K562 (cell line): Measurements from ENCODE around the gene PCDHGB7. TPM values are rescaled to one million over a fixed set of nuclear protein-coding genes. Genes with fewer than 3 reads are reported as not detected.

ENCODE experiments used
- ATAC-seq: fragments of 200-7000 bp; cut with Tn5 transposase; 3 replicates; pipeline ENCODE4 v1.9.1; 2020; ENCODE audit warnings: moderate library complexity
- BruUV-seq: library from RNA; stranded (reverse); fragments of 400-500 nt; replicated peaks from 2 replicates; lab custom pipeline; 2021; lab: Mats Ljungman, UMichigan
- CTCF ChIA-PET: fragments of 300-600 bp; formaldehyde crosslinking; extraction: SDS; loops from one replicate; lab custom pipeline; 2021; ENCODE audit warnings: low intra/inter-chr PET ratio; lab: Yijun Ruan, JAX
- POLR2A ChIA-PET: fragments of 300-600, 350-650 bp; sonication (Branson Sonifier 250); formaldehyde crosslinking; extraction: SDS; loops from one replicate; lab custom pipeline; 2021; ENCODE audit warnings: antibody characterized with exemption, inconsistent platforms; lab: Yijun Ruan, JAX
- DNase-seq, 4 experiments: peaks; one replicate each; pipeline versions ENCODE4 v3.0.0 to v3.0.0-alpha.2; 2011 to 2018; ENCODE audit warnings: low spot score in 3 of 4, mixed read lengths in 3 of 4; ENCODE audit errors: extremely low read depth in 1 of 4
- FAIRE-seq: peaks from 2 replicates; lab custom pipeline; 2011; peaks lifted over from hg19 to GRCh38; lab: Jason Lieb, UNC
- H2AFZ ChIP-seq: 2 replicates; pipeline ENCODE4 v1.6.0; 2011; ENCODE audit warnings: low read depth, low read length, control low read depth, inconsistent platforms
- H3K27ac ChIP-seq: fragments of 200-600 bp; 3 replicates; pipeline ENCODE4 v1.8.0; 2011; ENCODE audit warnings: low read depth, mild to moderate bottlenecking, control low read depth, inconsistent platforms, low read length, moderate library complexity, mixed read lengths; ENCODE audit errors: extremely low read depth
- H3K27me3 ChIP-seq, 2 experiments: fragments of 300-600 bp in 1 of 2; 2 replicates in 1 of 2; 3 replicates in 1 of 2; pipeline versions ENCODE4 v1.6.0 to v1.8.0; 2011; ENCODE audit warnings: inconsistent platforms in 2 of 2, low read length in 2 of 2, mild to moderate bottlenecking in 1 of 2, mixed read lengths in 1 of 2, moderate library complexity in 1 of 2; ENCODE audit not compliant: control insufficient read depth in 2 of 2, insufficient read depth in 2 of 2
- H3K36me3 ChIP-seq: fragments of 300-600 bp; 3 replicates; pipeline ENCODE4 v1.8.0; 2011; ENCODE audit warnings: mild to moderate bottlenecking, low read length, inconsistent platforms; ENCODE audit not compliant: control insufficient read depth, insufficient read depth
- H3K4me1 ChIP-seq, 2 experiments: fragments of 200-600 bp in 1 of 2; replicated peaks in 1 of 2; 2 replicates in 1 of 2; 3 replicates in 1 of 2; pipeline versions ENCODE4 v1.5.1 to v1.8.0; 2011; ENCODE audit warnings: inconsistent platforms in 2 of 2, low read length in 2 of 2, mild to moderate bottlenecking in 1 of 2, mixed read lengths in 1 of 2, moderate library complexity in 1 of 2; ENCODE audit not compliant: control insufficient read depth in 2 of 2, insufficient read depth in 2 of 2
- H3K4me2 ChIP-seq: 2 replicates; pipeline ENCODE4 v1.6.1; 2011; ENCODE audit warnings: low read length, control low read depth, inconsistent platforms, mixed read lengths; ENCODE audit not compliant: insufficient read depth
- H3K4me3 ChIP-seq: fragments of 200-600 bp; sonication (generic), shearing (Covaris generic); 2 replicates; pipeline ENCODE4 v1.5.1; 2016; ENCODE audit warnings: control low read depth, inconsistent platforms
- H3K79me2 ChIP-seq: fragments of 200-600 bp; 3 replicates; pipeline ENCODE4 v1.8.0; 2011; ENCODE audit warnings: low read length, inconsistent platforms; ENCODE audit not compliant: control insufficient read depth, insufficient read depth
- H3K9ac ChIP-seq, 2 experiments: 2 replicates each; pipeline versions ENCODE4 v1.6.0 to v1.6.1; 2011; ENCODE audit warnings: low read depth in 2 of 2, low read length in 2 of 2, control low read depth in 1 of 2, inconsistent platforms in 1 of 2, mild to moderate bottlenecking in 1 of 2, mixed read lengths in 1 of 2; ENCODE audit not compliant: insufficient read depth in 1 of 2
- H3K9me1 ChIP-seq: one replicate; pipeline ENCODE4 v1.6.0; 2011; ENCODE audit warnings: inconsistent platforms, mild to moderate bottlenecking, low read length, moderate library complexity; ENCODE audit not compliant: control insufficient read depth, insufficient read depth
- H3K9me3 ChIP-seq: replicated peaks from 2 replicates; pipeline ENCODE4 v1.5.1; 2011; ENCODE audit warnings: low read depth, low read length, inconsistent platforms; ENCODE audit not compliant: control insufficient read depth, insufficient read depth
- H4K20me1 ChIP-seq: replicated peaks from 2 replicates; pipeline ENCODE4 v1.6.1; 2011; ENCODE audit warnings: low read length, inconsistent platforms, mixed read lengths; ENCODE audit not compliant: control insufficient read depth, insufficient read depth
- CBX3 ChIP-seq, 2 experiments: IDR thresholded peaks; 1 replicate in 1 of 2; 2 replicates in 1 of 2; pipeline ENCODE4 v1.6.1; 2012; ENCODE audit warnings: inconsistent platforms in 2 of 2, low read length in 2 of 2, borderline replicate concordance in 1 of 2, control low read depth in 1 of 2
- MIER1 ChIP-seq: fragments of 450-650 bp; IDR thresholded peaks from 2 replicates; pipeline ENCODE4 v1.6.1; 2016; ENCODE audit warnings: antibody characterized with exemption, mild to moderate bottlenecking, low read depth
- MTA3 ChIP-seq: fragments of 450-650 bp; formaldehyde crosslinking; IDR thresholded peaks from 2 replicates; pipeline ENCODE4 v1.6.1; 2017; ENCODE audit warnings: mild to moderate bottlenecking, borderline replicate concordance
- POLR2H ChIP-seq: IDR thresholded peaks from 2 replicates; pipeline ENCODE4 v1.6.1; 2016; ENCODE audit warnings: missing genetic modification characterization, low read depth, mild to moderate bottlenecking, control low read depth, missing compliant biosample characterization, moderate library complexity
- RAD21 ChIP-seq, 2 experiments: fragments of 250-450 bp in 1 of 2; fragments of 450-650 bp in 1 of 2; sonication (Bioruptor Pico) in 1 of 2; formaldehyde crosslinking in 1 of 2; IDR thresholded peaks in 1 of 2; conservative IDR thresholded peaks in 1 of 2; 2 replicates each; pipeline versions ENCODE4 v1.4.0 to v1.8.0; 2020 to 2022; ENCODE audit warnings: mild to moderate bottlenecking in 2 of 2, moderate library complexity in 1 of 2
- ZZZ3 ChIP-seq: fragments of 450-650 bp; IDR thresholded peaks from 2 replicates; pipeline ENCODE4 v1.6.1; 2016; ENCODE audit warnings: antibody characterized with exemption, mild to moderate bottlenecking, moderate library complexity
- WGBS: fragments of 100-300 bp; shearing (Covaris generic); methylation state at CpG from one replicate; pipeline ENCODE4 v1.1.6; 2016; ENCODE audit warnings: low coverage, mixed read lengths; ENCODE audit not compliant: insufficient coverage; ENCODE audit errors: missing lambda C conversion rate; 5-methylcytosine and 5-hydroxymethylcytosine counted together
- in situ Hi-C: fragments of 300-500 bp; cut with MboI; formaldehyde crosslinking; loops from 4 replicates; pipeline ENCODE4 v1.15.0; 2018; ENCODE audit warnings: inconsistent platforms, mixed read lengths
- intact Hi-C: fragments of 100-400 bp; cut with micrococcal nuclease; formaldehyde crosslinking; loops from 2 replicates; pipeline ENCODE4 v1.14.2; 2022
- polyA plus RNA-seq, 8 experiments: library from polyadenylated mRNA; depleted of rRNA in 4 of 8; stranded (reverse) in 5 of 8; unstranded in 3 of 8; fragments of >200 nt; fragmentation: Nextera tagmentation in 2 of 8; fragmentation: Illumina TruSeq in 1 of 8; extraction: Ambion mirVana in 2 of 8; extraction: Trizol in 1 of 8; gene quantifications; 2 replicates each; pipeline versions ENCODE4 v1.2.1 to v1.2.3, GENCODE V29; 2011 to 2014; ENCODE audit warnings: inconsistent platforms in 1 of 8, missing spikeins in 1 of 8
- total RNA-seq, 7 experiments: library from RNA; depleted of rRNA in 6 of 7; stranded (reverse); fragments of >200 nt in 6 of 7; fragmentation: Illumina TruSeq in 2 of 7; extraction: Trizol in 2 of 7; gene quantifications; 2 replicates each; pipeline versions ENCODE4 v1.2.1 to v1.2.3, GENCODE V29; 2011 to 2021; ENCODE audit warnings: low replicate concordance in 1 of 7
- TF ChIP-seq, protein P1 (sequence below): sonication (generic); formaldehyde crosslinking; IDR thresholded peaks from 2 replicates; pipeline ENCODE4 v1.8.0; 2022; ENCODE audit warnings: mild to moderate bottlenecking, missing genetic modification reagents
- TF ChIP-seq, protein P2 (sequence below): IDR thresholded peaks from 3 replicates; pipeline ENCODE4 v1.6.1; 2011; ENCODE audit warnings: borderline replicate concordance, mild to moderate bottlenecking; ENCODE audit not compliant: insufficient read length, insufficient read depth

Gene PCDHGB7
- total and polyA plus RNA-seq, 9 of the 15 experiments (the other 6 are each of a cell fraction or from before 2014, with no cell fraction given): 0.09 TPM; not detected in 8

DNA sequence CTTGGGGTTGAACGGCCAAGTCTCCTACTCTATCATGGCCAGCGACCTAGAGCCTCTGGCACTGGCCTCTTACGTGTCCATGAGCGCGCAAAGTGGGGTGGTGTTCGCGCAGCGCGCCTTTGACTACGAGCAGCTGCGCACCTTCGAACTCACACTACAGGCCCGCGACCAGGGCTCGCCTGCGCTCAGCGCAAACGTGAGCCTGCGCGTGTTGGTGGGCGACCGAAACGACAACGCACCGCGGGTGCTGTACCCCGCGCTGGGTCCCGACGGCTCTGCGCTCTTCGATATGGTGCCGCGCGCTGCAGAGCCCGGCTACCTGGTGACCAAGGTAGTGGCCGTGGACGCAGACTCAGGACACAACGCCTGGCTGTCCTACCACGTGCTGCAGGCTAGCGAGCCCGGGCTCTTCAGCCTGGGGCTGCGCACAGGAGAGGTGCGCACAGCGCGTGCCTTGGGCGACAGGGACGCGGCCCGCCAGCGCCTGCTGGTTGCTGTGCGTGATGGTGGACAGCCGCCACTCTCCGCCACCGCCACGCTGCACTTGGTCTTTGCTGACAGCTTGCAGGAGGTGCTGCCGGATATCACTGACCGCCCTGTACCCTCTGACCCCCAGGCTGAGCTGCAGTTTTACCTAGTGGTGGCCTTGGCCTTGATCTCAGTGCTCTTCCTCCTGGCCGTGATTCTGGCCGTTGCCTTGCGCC lies 17.8 kb upstream of the PCDHGB7 start:
- BruUV-seq: no TSS peak
- H3K27ac ChIP-seq: no peak overlapping the region
- FAIRE-seq (no peak), ATAC-seq (no peak), DNase-seq (no peak)
- peaks cover 0 to 8% of the 10 kb centered on the region in 2 experiments; a peak in 3 of 5 replicates for H3K4me1 ChIP-seq
- in situ Hi-C loops (no loop called here), intact Hi-C loops (no loop called here)
- H3K27me3 ChIP-seq: peaks cover 3 to 29% of the 10 kb centered on the region in 2 experiments; a peak in 4 of 5 replicates
- no peak overlapping the region for H2AFZ ChIP-seq
- ChIA-PET CTCF (no interaction called here), POLR2A (no interaction called here)
- H3K4me2 ChIP-seq: no peak overlapping the region
- TF ChIP-seq MIER1: no peak
- WGBS: 37% methylated on average over 47 of the region's 61 CpGs
- peaks cover 2% of the 10 kb centered on the region; the same call in 1 of the 2 replicates for H3K9me3 ChIP-seq
- H3K9ac ChIP-seq: no peak overlapping the region
- H3K9me1 ChIP-seq: no peaks in the 10 kb centered on the region
- H3K4me3 ChIP-seq: no peak overlapping the region
- no peaks in the 10 kb centered on the region for H4K20me1 ChIP-seq
- H3K36me3 ChIP-seq: no peaks in the 10 kb centered on the region
- no peaks in the 10 kb centered on the region for H3K79me2 ChIP-seq

DNA sequence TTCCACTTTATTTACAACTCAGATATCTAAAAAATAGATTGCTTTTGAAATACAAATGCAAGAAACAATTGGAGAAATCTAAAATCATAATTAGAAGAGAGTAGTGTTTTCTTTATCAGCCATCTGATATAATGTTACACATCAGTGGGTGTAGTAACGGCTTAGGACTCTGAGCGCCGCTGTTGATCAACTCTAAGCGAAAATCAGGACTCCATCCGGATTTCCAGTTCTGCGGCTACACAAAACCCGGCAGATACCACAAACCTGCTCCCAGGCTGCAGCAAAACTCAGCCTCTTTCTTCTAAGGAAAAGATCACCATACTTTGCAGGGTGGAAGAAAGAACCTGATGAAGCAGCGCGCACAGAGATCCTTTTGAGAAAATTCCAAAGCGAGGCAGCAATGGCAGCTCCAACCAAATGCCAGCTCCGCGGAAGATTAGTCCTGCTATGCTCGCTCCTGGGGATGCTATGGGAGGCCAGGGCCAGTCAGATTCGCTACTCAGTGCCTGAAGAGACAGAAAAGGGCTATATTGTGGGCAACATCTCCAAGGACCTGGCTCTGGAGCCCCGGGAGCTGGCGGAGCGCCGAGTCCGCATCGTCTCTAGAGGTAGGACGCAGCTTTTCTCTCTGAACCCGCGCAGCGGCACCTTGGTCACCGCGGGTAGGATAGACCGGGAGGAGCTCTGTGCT lies 14.8 kb upstream of the PCDHGB7 start, which contains the start of gene PCDHGA9:
Gene PCDHGA9 (plus strand): TSS at position 226 of the 691 bp plus-strand sequence. CDS start 175 bp downstream, at position 401.
- no peaks in the 10 kb centered on the region for H3K79me2 ChIP-seq
- H3K9me3 ChIP-seq: peaks cover 2% of the 10 kb centered on the region; the same call in 1 of the 2 replicates
- ChIA-PET POLR2A (no interaction called here), CTCF (interaction anchor here (1.2 to 2.1 kb wide), 2 partner anchors 122 to 161 kb away, joined by 5 to 10 read pairs; no protein-coding TSS in a partner anchor)
- no peak within 1 kb of the TSS for H3K27ac ChIP-seq
- no peak within 1 kb of the TSS for H3K9ac ChIP-seq
- H3K4me3 ChIP-seq: no peak within 1 kb of the TSS
- DNase-seq (peak; percentile 34 to 60 (median 38)), ATAC-seq (peak; percentile 78), FAIRE-seq (peak; percentile 68)
- H3K4me1 ChIP-seq: peaks cover 0 to 9% of the 10 kb centered on the region in 2 experiments; a peak in 3 of 5 replicates
- no TSS peak for BruUV-seq
- H3K36me3 ChIP-seq: no peaks in the 10 kb centered on the region
- in situ Hi-C loops (no loop called here), intact Hi-C loops (no loop called here)
- peaks cover 3 to 30% of the 10 kb centered on the region in 2 experiments; a peak in 3 of 5 replicates for H3K27me3 ChIP-seq
- H3K9me1 ChIP-seq: no peaks in the 10 kb centered on the region
- H3K4me2 ChIP-seq: no peak within 1 kb of the TSS
- H2AFZ ChIP-seq: no peak within 1 kb of the TSS
- WGBS: 11% methylated on average over 22 of the region's 27 CpGs
- H4K20me1 ChIP-seq: no peaks in the 10 kb centered on the region
- TF ChIP-seq, protein P1, sequence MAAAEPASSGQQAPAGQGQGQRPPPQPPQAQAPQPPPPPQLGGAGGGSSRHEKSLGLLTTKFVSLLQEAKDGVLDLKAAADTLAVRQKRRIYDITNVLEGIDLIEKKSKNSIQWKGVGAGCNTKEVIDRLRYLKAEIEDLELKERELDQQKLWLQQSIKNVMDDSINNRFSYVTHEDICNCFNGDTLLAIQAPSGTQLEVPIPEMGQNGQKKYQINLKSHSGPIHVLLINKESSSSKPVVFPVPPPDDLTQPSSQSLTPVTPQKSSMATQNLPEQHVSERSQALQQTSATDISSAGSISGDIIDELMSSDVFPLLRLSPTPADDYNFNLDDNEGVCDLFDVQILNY (CRISPR knock-in tag): no peak
- TF ChIP-seq, protein P2, sequence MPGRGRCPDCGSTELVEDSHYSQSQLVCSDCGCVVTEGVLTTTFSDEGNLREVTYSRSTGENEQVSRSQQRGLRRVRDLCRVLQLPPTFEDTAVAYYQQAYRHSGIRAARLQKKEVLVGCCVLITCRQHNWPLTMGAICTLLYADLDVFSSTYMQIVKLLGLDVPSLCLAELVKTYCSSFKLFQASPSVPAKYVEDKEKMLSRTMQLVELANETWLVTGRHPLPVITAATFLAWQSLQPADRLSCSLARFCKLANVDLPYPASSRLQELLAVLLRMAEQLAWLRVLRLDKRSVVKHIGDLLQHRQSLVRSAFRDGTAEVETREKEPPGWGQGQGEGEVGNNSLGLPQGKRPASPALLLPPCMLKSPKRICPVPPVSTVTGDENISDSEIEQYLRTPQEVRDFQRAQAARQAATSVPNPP: no peak
- TF ChIP-seq CBX3 (IDR thresholded peaks at IDR 0.05; ENCODE audit: borderline replicate concordance in 1 of 2, low read length in 2 of 2) (no peak), POLR2H (tag) (no peak), MTA3 (no peak), ZZZ3 (no peak), RAD21 (CRISPR knock-in tag; conservative IDR thresholded peaks at IDR 0.05 in 1 of 2, IDR thresholded peaks at IDR 0.05 in 1 of 2) (peak in 1 of 2 experiments; percentile 41; a peak in 2 of 4 replicates)
